Measurements from ENCODE around the gene ROCK2. TPM values are rescaled to one million over a fixed set of nuclear protein-coding genes. Genes with fewer than 3 reads are reported as not detected.

ROCK2 gene
- total and polyA plus RNA-seq, 2 of the 8 experiments (the other 6 are each of a cell fraction or from before 2014, with no cell fraction given), result 2.7 to 29.0 TPM

DNA sequence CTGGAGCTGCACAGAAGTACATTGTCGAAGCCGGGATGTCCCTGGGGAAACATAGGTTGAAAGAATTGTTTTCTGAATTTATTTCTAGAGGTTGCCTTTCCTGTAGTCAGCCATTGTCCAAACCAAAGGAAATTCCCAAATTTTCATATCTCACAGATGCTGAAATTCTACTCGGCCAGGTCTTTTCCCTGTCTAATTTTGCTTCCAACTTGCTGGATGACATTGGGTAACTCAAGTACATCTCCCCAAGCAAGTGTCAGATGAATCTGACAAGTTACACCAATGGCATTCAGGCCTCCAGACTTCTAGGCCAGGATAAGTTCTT, 47.5 kb upstream of the ROCK2 start:
- Histone ChIP-seq H2BK12ac (ENCODE audit: low read depth, low read length) (no peak overlapping the region; the same call in 1 of the 2 replicates), H2BK5ac (ENCODE audit: low read depth, low read length) (no peak overlapping the region), H4K8ac (ENCODE audit: extremely low read depth, insufficient read depth, low read length) (no peak overlapping the region), H2AK5ac (ENCODE audit: low read depth, low read length) (no peak overlapping the region; the same call in 1 of the 2 replicates), H3K9ac (replicated peaks in 1 of 4; ENCODE audit: extremely low read depth in 1 of 4, low read depth in 3 of 4, low read length in 3 of 4) (no peak overlapping the region), H3K4me2 (ENCODE audit: insufficient read depth in 1 of 2, low read depth in 2 of 2, low read length in 2 of 2) (no peak overlapping the region), H3K79me1 (ENCODE audit: low read depth, low read length) (no peaks in the 10 kb centered on the region), H3K36me3 (ENCODE audit: control insufficient read depth in 2 of 4, insufficient read depth in 4 of 4, low read length in 3 of 4) (no peaks in the 10 kb centered on the region), H3K79me2 (ENCODE audit: control insufficient read depth in 1 of 2, insufficient read depth in 2 of 2, low read length in 2 of 2) (no peaks in the 10 kb centered on the region), H2AFZ (ENCODE audit: low read length) (no peak overlapping the region), H3K4ac (replicated peaks; ENCODE audit: insufficient read length, low read depth, low read length) (no peak overlapping the region), H4K91ac (replicated peaks; ENCODE audit: insufficient read length, low read length) (no peak overlapping the region), H2BK120ac (replicated peaks; ENCODE audit: low read depth, low read length) (no peak overlapping the region), H3K18ac (ENCODE audit: extremely low read depth, low read length) (no peak overlapping the region; the same call in 1 of the 2 replicates), H3K9me3 (ENCODE audit: insufficient read depth in 2 of 2, low read depth in 1 of 2, low read length in 1 of 2) (no peaks in the 10 kb centered on the region), H2BK15ac (ENCODE audit: low read length) (no peak overlapping the region), H3K56ac (replicated peaks; ENCODE audit: insufficient read length, low read depth, low read length) (no peak overlapping the region), H4K5ac (ENCODE audit: insufficient read length, low read depth, low read length) (no peak overlapping the region), H3K14ac (ENCODE audit: insufficient read length) (no peak overlapping the region), H2BK20ac (ENCODE audit: low read length) (no peak overlapping the region), H3K27me3 (replicated peaks in 1 of 4; ENCODE audit: control insufficient read depth in 3 of 4, extremely low read depth in 1 of 4, insufficient read depth in 3 of 4, low read length in 3 of 4) (no peaks in the 10 kb centered on the region), H3K4me1 (replicated peaks in 1 of 4; ENCODE audit: control insufficient read depth in 3 of 4, insufficient read depth in 4 of 4, low read length in 3 of 4) (peaks cover 11 to 25% (median 20%) of the 10 kb centered on the region in 4 experiments), H3K23ac (ENCODE audit: insufficient read length) (no peak overlapping the region), H3K4me3 (ENCODE audit: extremely low read depth in 1 of 4, insufficient read depth in 2 of 4, low read depth in 3 of 4, low read length in 4 of 4) (no peak overlapping the region), H4K20me1 (replicated peaks in 1 of 2; ENCODE audit: control insufficient read depth in 1 of 2, insufficient read depth in 2 of 2, low read length in 2 of 2) (peaks cover 0 to 2% of the 10 kb centered on the region in 2 experiments), H3K23me2 (ENCODE audit: low read depth, low read length) (no peaks in the 10 kb centered on the region), H3K27ac (ENCODE audit: low read depth, low read length) (no peak overlapping the region; the same call in 1 of the 2 replicates)
- FAIRE-seq (no peak), DNase-seq (ENCODE audit: low read depth in 1 of 2, low spot score in 2 of 2) (no peak)
- 84% methylated on average over 3 of the region's 3 CpGs; no CpG with 5 or more reads in 1 of the 2 experiments for WGBS, 2 experiments (ENCODE audit: extremely low coverage in 1 of 2, insufficient coverage in 1 of 2, insufficient read length in 1 of 2, insufficient replicate concordance in 2 of 2, low coverage in 1 of 2, low lambda C conversion rate in 2 of 2, missing lambda C conversion rate in 1 of 2)
- ChIA-PET CTCF (ENCODE audit: partially characterized antibody) (interaction anchor here (0.6 to 1.8 kb wide), 5 partner anchors 19 to 868 kb away, joined by 3 to 5 read pairs (median 3); no protein-coding TSS in a partner anchor), POLR2A (ENCODE audit: partially characterized antibody) (no interaction called here)
- TF ChIP-seq, protein P1, sequence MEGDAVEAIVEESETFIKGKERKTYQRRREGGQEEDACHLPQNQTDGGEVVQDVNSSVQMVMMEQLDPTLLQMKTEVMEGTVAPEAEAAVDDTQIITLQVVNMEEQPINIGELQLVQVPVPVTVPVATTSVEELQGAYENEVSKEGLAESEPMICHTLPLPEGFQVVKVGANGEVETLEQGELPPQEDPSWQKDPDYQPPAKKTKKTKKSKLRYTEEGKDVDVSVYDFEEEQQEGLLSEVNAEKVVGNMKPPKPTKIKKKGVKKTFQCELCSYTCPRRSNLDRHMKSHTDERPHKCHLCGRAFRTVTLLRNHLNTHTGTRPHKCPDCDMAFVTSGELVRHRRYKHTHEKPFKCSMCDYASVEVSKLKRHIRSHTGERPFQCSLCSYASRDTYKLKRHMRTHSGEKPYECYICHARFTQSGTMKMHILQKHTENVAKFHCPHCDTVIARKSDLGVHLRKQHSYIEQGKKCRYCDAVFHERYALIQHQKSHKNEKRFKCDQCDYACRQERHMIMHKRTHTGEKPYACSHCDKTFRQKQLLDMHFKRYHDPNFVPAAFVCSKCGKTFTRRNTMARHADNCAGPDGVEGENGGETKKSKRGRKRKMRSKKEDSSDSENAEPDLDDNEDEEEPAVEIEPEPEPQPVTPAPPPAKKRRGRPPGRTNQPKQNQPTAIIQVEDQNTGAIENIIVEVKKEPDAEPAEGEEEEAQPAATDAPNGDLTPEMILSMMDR (IDR thresholded peaks at IDR 0.05; ENCODE audit: control extremely low read depth in 1 of 3, insufficient read depth in 1 of 3, low read depth in 1 of 3, low read length in 3 of 3), result no peak
- TF ChIP-seq GABPA (IDR thresholded peaks at IDR 0.05; ENCODE audit: borderline replicate concordance, insufficient read depth, low read length), result no peak

Measured in H1 (cell line).